SK-N-SH (cell line): ENCODE measurements around the gene HSD17B12. TPM values are rescaled to one million over a fixed set of nuclear protein-coding genes. Genes with fewer than 3 reads are reported as not detected.

Experiments used
- CTCF ChIA-PET: fragments of 300-600, 350-600 bp; formaldehyde crosslinking; extraction: SDS; loops from one replicate; lab custom pipeline; 2021; lab: Yijun Ruan, JAX
- POLR2A ChIA-PET: fragments of 350-600 bp; sonication (Branson Sonifier 250); formaldehyde crosslinking; extraction: SDS; loops from one replicate; lab custom pipeline; 2020; ENCODE audit warnings: antibody characterized with exemption, inconsistent platforms; lab: Yijun Ruan, JAX
- DNase-seq: peaks from one replicate; pipeline ENCODE4 v3.0.0; 2012
- H2AFZ ChIP-seq: fragments of 200-600 bp; sonication (generic); 2 replicates; pipeline ENCODE4 v1.8.1; 2016; ENCODE audit warnings: antibody characterized with exemption, mild to moderate bottlenecking, low read depth
- H3F3A ChIP-seq: fragments of 200-600 bp; sonication (generic); replicated peaks from 2 replicates; pipeline ENCODE3; 2016; ENCODE audit warnings: antibody characterized with exemption, mild to moderate bottlenecking; ENCODE audit not compliant: insufficient read depth
- H3K27ac ChIP-seq, 2 experiments: fragments of 200-500 bp in 1 of 2; fragments of 200-600 bp in 1 of 2; sonication (Bioruptor generic) in 1 of 2; sonication (generic), shearing (Covaris generic) in 1 of 2; 2 replicates each; pipeline versions ENCODE4 v1.5.1 to v1.6.1; 2014 to 2016; ENCODE audit warnings: low read depth in 2 of 2, inconsistent platforms in 1 of 2, low read length in 1 of 2, mild to moderate bottlenecking in 1 of 2, mixed read lengths in 1 of 2
- H3K27me3 ChIP-seq: fragments of 200-600 bp; sonication (generic), shearing (Covaris generic); 2 replicates; pipeline ENCODE4 v1.6.1; 2016; ENCODE audit warnings: mixed run types; ENCODE audit not compliant: insufficient read depth
- H3K36me3 ChIP-seq, 2 experiments: fragments of 200-500 bp in 1 of 2; fragments of 200-600 bp in 1 of 2; sonication (Bioruptor generic) in 1 of 2; sonication (generic) in 1 of 2; replicated peaks in 1 of 2; 2 replicates each; pipeline versions ENCODE3 to v1.5.1; 2014 to 2016; ENCODE audit warnings: low read length in 1 of 2, mild to moderate bottlenecking in 1 of 2; ENCODE audit not compliant: insufficient read depth in 2 of 2, control insufficient read depth in 1 of 2
- H3K4me1 ChIP-seq, 2 experiments: fragments of 200-500 bp in 1 of 2; fragments of 200-600 bp in 1 of 2; sonication (Bioruptor generic) in 1 of 2; sonication (generic), shearing (Covaris generic) in 1 of 2; 2 replicates each; pipeline versions ENCODE4 v1.5.1 to v1.6.1; 2014 to 2016; ENCODE audit warnings: low read depth in 1 of 2, low read length in 1 of 2, mixed run types in 1 of 2; ENCODE audit not compliant: insufficient read depth in 2 of 2, control insufficient read depth in 1 of 2
- H3K4me2 ChIP-seq: fragments of 200-600 bp; sonication (generic), shearing (Covaris generic); 2 replicates; pipeline ENCODE4 v1.6.1; 2017; ENCODE audit warnings: mixed run types
- H3K4me3 ChIP-seq, 2 experiments: fragments of 200-500 bp in 1 of 2; fragments of 200-600 bp in 1 of 2; sonication (Bioruptor generic) in 1 of 2; sonication (generic), shearing (Covaris generic) in 1 of 2; 2 replicates each; pipeline versions ENCODE4 v1.5.1 to v1.8.1; 2014 to 2016; ENCODE audit warnings: low read depth in 2 of 2, inconsistent platforms in 1 of 2, low read length in 1 of 2, mild to moderate bottlenecking in 1 of 2, mixed read lengths in 1 of 2, moderate library complexity in 1 of 2
- H3K79me2 ChIP-seq: fragments of 200-600 bp; sonication (generic); 2 replicates; pipeline ENCODE4 v1.8.1; 2017; ENCODE audit warnings: mild to moderate bottlenecking; ENCODE audit not compliant: insufficient read depth
- H3K9ac ChIP-seq: fragments of 200-600 bp; sonication (generic); 2 replicates; pipeline ENCODE4 v1.6.1; 2017; ENCODE audit warnings: mixed run types
- H3K9me2 ChIP-seq: fragments of 200-600 bp; sonication (generic); 2 replicates; pipeline ENCODE4 v1.6.1; 2017; ENCODE audit warnings: mixed run types
- H3K9me3 ChIP-seq: fragments of 200-600 bp; sonication (generic); 2 replicates; pipeline ENCODE4 v1.6.1; 2017; ENCODE audit warnings: mixed run types, mild to moderate bottlenecking, moderate library complexity
- H4K20me1 ChIP-seq: fragments of 200-600 bp; sonication (generic); 2 replicates; pipeline ENCODE4 v1.6.1; 2017; ENCODE audit warnings: mild to moderate bottlenecking, mixed run types; ENCODE audit not compliant: insufficient read depth
- ELF1 ChIP-seq: IDR thresholded peaks from 2 replicates; pipeline ENCODE4 v1.4.0; 2012
- EZH2phosphoT487 ChIP-seq: fragments of 200-600 bp; sonication (generic); IDR thresholded peaks from 2 replicates; pipeline ENCODE4 v1.6.1; 2017; ENCODE audit warnings: low read depth, mixed run types, mild to moderate bottlenecking, antibody characterized with exemption, moderate library complexity, borderline replicate concordance
- NFIC ChIP-seq: IDR thresholded peaks from 2 replicates; pipeline ENCODE4 v1.4.0; 2012; ENCODE audit warnings: borderline replicate concordance
- NRF1 ChIP-seq: IDR thresholded peaks from 2 replicates; pipeline ENCODE4 v1.6.1; 2012; ENCODE audit warnings: low read depth, mild to moderate bottlenecking, low read length
- POLR2AphosphoS5 ChIP-seq: IDR thresholded peaks from 2 replicates; pipeline ENCODE4 v1.6.1; 2012; ENCODE audit warnings: low read depth, low read length
- RCOR1 ChIP-seq: fragments of 150-350 bp; IDR thresholded peaks from 2 replicates; pipeline ENCODE4 v1.6.1; 2017; ENCODE audit warnings: antibody characterized with exemption, low read length
- TCF12 ChIP-seq: IDR thresholded peaks from 2 replicates; pipeline ENCODE4 v1.4.0; 2012
- whole genome bisulfite sequencing: methylation state at CpG from one replicate; pipeline ENCODE4 v1.1.6; 2017; ENCODE audit warnings: low lambda C conversion rate; 5-methylcytosine and 5-hydroxymethylcytosine counted together
- polyA plus RNA-seq, 3 experiments: library from polyadenylated mRNA; depleted of rRNA; stranded (reverse); fragments of >200 nt; gene quantifications; 2 replicates each; pipeline ENCODE4 v1.2.3, GENCODE V29; 2012
- TF ChIP-seq, protein P1 (sequence below): IDR thresholded peaks from 2 replicates; pipeline ENCODE4; 2012
- TF ChIP-seq, protein P2 (sequence below): IDR thresholded peaks from 2 replicates; pipeline ENCODE4 v1.4.0; 2012; ENCODE audit warnings: low read depth
- TF ChIP-seq, protein P3 (sequence below): fragments of 150-350 bp; IDR thresholded peaks from 2 replicates; pipeline ENCODE4 v1.6.1; 2017; ENCODE audit warnings: antibody characterized with exemption, low read length, low read depth, borderline replicate concordance
- TF ChIP-seq, protein P4 (sequence below): fragments of 200-600 bp; sonication (generic); IDR thresholded peaks from 2 replicates; pipeline ENCODE4 v1.6.1; 2017; ENCODE audit warnings: antibody characterized with exemption, mild to moderate bottlenecking, moderate library complexity

Gene HSD17B12
- polyA plus RNA-seq, 1 of the 3 experiments (the other 2 are of a cell fraction) = 19.7 TPM

DNA sequence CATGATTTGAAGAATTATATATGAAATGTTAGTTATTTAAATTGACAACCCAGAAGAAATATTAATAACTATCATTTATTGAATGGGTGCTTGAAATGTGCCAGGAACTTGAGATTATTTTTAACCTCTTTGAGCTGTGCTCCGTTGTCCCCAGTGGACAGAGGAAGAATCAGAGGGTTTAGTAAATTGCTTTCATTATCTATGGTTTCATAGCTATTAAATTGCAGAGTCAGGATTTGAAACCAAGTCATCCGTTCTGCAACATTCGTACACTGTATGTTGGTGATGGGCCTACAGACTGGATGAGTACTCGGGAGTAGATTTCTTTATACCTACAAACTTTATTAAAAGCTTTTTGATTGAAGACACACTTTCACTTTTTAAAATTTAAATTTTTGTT lies 4.9 kb downstream of the HSD17B12 start:
- no peak for DNase-seq
- 79% methylated on average over 4 of the region's 4 CpGs for WGBS

DNA sequence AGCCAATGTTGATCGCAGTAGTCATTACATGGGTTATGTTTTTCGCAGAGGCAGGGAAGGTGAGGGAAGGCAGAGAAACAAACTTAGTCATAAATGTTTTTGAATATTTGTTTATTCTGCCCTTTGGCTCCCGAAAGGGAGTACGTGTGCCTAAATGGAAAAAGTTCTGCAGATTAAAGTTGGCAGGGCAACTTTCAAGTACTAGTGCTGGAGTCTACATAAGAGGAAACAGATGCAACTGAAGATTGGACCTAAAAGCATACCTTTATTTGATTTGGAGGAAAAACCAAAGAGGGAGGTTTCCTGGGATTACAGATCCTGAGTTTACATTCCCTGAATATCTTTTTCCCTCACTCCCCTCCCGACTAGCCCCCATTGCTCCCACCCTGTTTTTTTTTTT lies 5.7 kb downstream of the HSD17B12 start:
- Histone ChIP-seq H4K20me1 (no peaks in the 10 kb centered on the region), H3K4me2 (no peak overlapping the region), H3K27me3 (no peaks in the 10 kb centered on the region), H3K4me1 (peaks cover 0 to 19% of the 10 kb centered on the region in 2 experiments; a peak in 3 of 4 replicates), H3K9me2 (no peaks in the 10 kb centered on the region), H3K9ac (no peak overlapping the region), H3K79me2 (peaks cover 34% of the 10 kb centered on the region), H3K27ac (no peak overlapping the region), H3K4me3 (no peak overlapping the region), H3K9me3 (no peaks in the 10 kb centered on the region), H3F3A (no peaks in the 10 kb centered on the region), H2AFZ (no peak overlapping the region), H3K36me3 (peaks cover 9 to 10% of the 10 kb centered on the region in 2 experiments)
- ChIA-PET POLR2A (no interaction called here), CTCF (interaction anchor here (1.3 kb wide), 2 partner anchors 12 to 108 kb away, joined by 3 to 4 read pairs; no protein-coding TSS in a partner anchor)
- 74% methylated on average over 5 of the region's 5 CpGs for WGBS
- DNase-seq = no peak
- TF ChIP-seq ELF1 (no peak), NRF1 (no peak), NFIC (no peak), EZH2phosphoT487 (no peak), RCOR1 (no peak), POLR2AphosphoS5 (no peak)
- TF ChIP-seq, protein P1, sequence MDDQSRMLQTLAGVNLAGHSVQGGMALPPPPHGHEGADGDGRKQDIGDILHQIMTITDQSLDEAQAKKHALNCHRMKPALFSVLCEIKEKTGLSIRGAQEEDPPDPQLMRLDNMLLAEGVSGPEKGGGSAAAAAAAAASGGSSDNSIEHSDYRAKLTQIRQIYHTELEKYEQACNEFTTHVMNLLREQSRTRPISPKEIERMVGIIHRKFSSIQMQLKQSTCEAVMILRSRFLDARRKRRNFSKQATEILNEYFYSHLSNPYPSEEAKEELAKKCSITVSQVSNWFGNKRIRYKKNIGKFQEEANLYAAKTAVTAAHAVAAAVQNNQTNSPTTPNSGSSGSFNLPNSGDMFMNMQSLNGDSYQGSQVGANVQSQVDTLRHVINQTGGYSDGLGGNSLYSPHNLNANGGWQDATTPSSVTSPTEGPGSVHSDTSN = no peak
- TF ChIP-seq, protein P2, sequence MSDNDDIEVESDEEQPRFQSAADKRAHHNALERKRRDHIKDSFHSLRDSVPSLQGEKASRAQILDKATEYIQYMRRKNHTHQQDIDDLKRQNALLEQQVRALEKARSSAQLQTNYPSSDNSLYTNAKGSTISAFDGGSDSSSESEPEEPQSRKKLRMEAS = no peak

More for the DNA sequence above, 4.9 kb downstream of the HSD17B12 start:
- peaks cover 9 to 10% of the 10 kb centered on the region in 2 experiments for H3K36me3 ChIP-seq
- H3F3A ChIP-seq = no peaks in the 10 kb centered on the region
- H3K4me3 ChIP-seq = no peak overlapping the region
- no peak overlapping the region for H3K4me2 ChIP-seq
- TF ChIP-seq, protein P3, sequence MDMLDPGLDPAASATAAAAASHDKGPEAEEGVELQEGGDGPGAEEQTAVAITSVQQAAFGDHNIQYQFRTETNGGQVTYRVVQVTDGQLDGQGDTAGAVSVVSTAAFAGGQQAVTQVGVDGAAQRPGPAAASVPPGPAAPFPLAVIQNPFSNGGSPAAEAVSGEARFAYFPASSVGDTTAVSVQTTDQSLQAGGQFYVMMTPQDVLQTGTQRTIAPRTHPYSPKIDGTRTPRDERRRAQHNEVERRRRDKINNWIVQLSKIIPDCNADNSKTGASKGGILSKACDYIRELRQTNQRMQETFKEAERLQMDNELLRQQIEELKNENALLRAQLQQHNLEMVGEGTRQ = no peak
- TF ChIP-seq TCF12 = no peak
- TF ChIP-seq, protein P4, sequence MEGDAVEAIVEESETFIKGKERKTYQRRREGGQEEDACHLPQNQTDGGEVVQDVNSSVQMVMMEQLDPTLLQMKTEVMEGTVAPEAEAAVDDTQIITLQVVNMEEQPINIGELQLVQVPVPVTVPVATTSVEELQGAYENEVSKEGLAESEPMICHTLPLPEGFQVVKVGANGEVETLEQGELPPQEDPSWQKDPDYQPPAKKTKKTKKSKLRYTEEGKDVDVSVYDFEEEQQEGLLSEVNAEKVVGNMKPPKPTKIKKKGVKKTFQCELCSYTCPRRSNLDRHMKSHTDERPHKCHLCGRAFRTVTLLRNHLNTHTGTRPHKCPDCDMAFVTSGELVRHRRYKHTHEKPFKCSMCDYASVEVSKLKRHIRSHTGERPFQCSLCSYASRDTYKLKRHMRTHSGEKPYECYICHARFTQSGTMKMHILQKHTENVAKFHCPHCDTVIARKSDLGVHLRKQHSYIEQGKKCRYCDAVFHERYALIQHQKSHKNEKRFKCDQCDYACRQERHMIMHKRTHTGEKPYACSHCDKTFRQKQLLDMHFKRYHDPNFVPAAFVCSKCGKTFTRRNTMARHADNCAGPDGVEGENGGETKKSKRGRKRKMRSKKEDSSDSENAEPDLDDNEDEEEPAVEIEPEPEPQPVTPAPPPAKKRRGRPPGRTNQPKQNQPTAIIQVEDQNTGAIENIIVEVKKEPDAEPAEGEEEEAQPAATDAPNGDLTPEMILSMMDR = peak; percentile 19; the same call in 1 of the 2 replicates
- no peaks in the 10 kb centered on the region for H4K20me1 ChIP-seq
- ChIA-PET POLR2A (no interaction called here), CTCF (interaction anchor here (1.3 kb wide), 2 partner anchors 13 to 107 kb away, joined by 3 to 4 read pairs; no protein-coding TSS in a partner anchor)
- H3K9me2 ChIP-seq = no peaks in the 10 kb centered on the region
- peaks cover 34% of the 10 kb centered on the region for H3K79me2 ChIP-seq
- H2AFZ ChIP-seq = no peak overlapping the region
- no peaks in the 10 kb centered on the region for H3K9me3 ChIP-seq
- peaks cover 0 to 19% of the 10 kb centered on the region in 2 experiments; a peak in 3 of 4 replicates for H3K4me1 ChIP-seq
- H3K9ac ChIP-seq = no peak overlapping the region
- H3K27ac ChIP-seq = no peak overlapping the region
- H3K27me3 ChIP-seq = no peaks in the 10 kb centered on the region
